ENCODE results near the gene KCNIP3.
"Not testable (repeated sequence)": the region's sequence is repeated elsewhere in the genome, so short reads cannot be mapped to it uniquely, and the experiment has no call there.

Gene KCNIP3

GRCh38 chr2:95374451-95374920 lies 77.3 kb downstream of the KCNIP3 start:
- DNase-seq, result no peak

DNA sequence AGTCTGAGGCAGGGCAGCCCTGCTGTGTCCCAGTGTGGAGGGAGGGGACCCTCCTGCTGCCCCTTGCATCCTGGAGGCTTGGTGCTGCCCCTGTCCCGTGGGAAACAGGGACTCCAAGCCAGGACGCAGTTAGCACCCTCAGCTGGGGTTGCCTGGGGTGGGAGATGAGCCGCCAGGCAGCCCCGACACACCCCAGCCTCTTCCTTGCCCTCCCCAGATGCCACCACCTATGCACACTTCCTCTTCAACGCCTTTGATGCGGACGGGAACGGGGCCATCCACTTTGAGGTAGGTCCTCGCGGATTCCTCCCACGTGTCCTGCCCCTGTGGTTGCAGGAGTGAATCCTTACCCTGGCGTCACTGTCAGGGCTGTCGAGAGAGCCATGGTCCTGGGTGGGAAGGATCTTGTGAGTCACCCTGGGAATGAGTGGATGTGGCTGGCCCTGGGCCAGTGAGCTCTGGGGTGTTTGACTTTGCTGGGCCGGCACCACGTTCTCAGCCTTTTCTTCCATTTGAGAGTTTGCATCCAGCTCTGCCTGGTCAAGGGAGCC lies 77.8 kb downstream of the KCNIP3 start:
- no peak for DNase-seq

- no peak for DNase-seq
Observed at GRCh38 chr2:95375532-95376150, 78.5 kb downstream of the KCNIP3 start.

DNA sequence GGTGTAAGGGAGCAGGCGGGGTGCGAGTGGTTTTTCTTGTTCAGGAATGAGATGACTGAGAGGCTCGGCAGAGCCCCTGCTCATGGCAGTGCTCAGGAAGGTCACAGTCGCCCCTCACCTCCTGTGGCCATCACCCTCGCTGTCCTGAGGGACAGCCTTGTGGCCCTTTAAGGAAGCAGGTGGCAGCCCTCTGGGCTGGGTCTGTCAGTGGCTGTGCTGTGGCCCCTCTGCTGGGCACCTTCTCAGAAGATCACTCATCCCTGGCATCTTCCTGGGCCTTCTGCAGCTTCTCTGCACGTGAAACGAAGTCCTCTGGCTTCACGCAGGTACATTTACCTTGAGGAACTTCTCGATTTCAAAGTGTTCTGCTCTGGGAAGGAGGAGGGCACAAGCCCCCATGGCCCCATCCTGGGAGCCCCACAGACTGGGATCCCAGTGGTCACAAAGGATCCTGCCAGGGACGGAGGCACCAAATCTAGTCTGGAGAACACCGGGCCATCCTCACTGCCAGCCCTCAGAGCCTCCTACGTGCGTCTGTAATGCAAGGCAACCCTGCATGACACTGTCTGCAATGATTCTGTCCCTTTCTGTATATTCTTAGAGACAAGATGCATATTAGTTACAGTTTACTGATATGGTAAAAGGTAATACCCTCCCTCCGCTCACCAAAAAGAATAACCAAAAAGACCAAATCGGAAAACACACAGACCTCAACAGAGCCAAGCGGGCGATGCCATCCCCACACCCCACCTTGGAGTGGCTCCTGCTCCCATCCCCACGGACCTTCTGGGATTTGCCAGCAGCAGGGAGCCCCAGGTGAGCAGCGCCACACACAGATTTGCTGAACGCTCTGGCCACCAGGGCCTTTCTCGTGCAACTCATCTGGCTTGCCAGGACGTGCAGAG lies 79.4 kb downstream of the KCNIP3 start:
- DNase-seq, result no peak

DNA sequence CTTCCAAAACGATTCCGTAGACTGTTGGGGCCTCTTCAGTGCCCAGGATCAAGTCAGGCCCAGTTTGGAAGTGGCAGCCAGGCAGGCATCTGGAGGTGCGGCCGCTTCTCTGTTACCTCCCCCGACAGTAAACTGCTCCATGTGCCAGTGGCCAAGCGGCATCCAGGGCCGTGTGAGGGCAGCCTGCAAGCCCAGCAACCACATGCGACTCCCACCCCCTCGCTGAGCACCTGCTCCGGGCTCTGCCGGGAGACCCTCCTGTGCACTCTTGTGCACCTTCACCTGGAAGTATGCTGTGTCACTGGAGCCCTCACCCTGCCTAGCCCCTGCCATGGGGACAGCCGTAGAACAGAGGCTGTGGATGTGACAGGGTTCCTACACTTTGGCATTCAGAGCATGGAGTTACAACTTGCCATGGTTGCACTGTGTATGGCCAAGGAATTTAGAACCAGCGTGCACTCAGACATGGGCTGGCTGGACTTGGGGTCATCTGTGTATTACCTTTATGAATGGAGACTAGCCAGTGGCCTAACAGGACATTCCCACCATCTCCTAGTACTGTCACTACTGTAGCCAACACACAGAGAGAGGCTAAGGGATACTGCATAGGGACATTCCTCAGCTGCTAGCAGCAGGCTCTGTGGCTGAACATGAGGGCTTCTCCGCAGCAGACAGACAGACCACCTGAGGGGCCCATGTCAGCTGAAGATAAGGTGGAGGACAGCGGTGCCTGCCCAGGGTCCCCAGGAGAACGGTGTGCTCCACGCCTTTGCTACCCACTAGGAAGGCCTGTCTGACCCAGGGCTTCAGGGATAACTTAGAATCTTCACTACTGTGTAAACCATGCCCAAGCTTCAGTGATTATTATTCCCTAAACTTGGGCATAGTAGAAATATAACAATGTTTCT lies 80.3 kb downstream of the KCNIP3 start:
- no peak for DNase-seq

- DNase-seq, result not testable (repeated sequence)
Observed at GRCh38 chr2:95378281-95378680, 81.1 kb downstream of the KCNIP3 start.

DNA sequence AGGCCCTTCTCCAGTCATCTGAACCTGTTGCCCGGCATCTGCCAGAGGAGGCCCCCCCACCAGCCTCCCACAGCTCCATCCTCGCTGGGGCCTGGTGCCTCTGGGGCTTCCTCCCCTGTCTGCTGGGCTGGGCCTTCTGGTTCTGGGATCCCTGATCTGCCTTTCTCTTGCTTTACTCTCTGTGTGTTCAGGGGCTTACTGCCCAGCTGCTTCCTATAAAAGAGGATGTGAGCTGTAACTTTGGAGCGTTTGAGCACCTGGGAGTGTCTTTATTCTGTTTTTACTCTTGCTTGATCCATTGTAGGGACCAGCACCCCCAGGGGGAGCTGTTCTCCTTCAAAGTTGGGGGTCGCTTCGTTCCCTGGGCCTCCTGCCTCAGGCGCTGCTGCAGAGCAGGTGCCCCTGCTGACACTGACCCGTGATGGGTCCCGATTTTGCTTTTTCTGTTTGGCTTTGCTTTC lies 82.3 kb downstream of the KCNIP3 start:
- no peak for DNase-seq

DNA sequence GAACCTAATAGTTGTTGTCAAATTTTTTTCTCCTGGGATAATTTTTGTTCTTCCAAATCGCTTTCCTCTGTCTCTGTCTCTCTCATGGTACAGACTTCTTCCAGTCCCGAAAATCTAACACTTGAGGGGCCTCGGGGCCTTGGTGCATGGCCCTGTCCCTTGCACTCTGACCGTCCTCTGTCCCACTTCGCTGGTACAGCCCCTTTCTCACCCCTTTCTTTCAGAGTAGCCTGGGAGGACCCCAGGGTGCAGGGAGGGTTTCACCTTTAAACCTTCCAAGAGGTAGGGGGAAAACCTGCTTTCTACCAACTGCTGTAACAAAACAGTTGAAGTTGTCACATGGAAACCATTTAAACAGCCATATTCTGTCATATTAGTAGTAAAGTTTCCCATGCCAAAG lies 83.1 kb downstream of the KCNIP3 start:
- DNase-seq, result no peak

GRCh38 chr2:95380731-95381130 lies 83.6 kb downstream of the KCNIP3 start:
- DNase-seq, result no peak

DNA sequence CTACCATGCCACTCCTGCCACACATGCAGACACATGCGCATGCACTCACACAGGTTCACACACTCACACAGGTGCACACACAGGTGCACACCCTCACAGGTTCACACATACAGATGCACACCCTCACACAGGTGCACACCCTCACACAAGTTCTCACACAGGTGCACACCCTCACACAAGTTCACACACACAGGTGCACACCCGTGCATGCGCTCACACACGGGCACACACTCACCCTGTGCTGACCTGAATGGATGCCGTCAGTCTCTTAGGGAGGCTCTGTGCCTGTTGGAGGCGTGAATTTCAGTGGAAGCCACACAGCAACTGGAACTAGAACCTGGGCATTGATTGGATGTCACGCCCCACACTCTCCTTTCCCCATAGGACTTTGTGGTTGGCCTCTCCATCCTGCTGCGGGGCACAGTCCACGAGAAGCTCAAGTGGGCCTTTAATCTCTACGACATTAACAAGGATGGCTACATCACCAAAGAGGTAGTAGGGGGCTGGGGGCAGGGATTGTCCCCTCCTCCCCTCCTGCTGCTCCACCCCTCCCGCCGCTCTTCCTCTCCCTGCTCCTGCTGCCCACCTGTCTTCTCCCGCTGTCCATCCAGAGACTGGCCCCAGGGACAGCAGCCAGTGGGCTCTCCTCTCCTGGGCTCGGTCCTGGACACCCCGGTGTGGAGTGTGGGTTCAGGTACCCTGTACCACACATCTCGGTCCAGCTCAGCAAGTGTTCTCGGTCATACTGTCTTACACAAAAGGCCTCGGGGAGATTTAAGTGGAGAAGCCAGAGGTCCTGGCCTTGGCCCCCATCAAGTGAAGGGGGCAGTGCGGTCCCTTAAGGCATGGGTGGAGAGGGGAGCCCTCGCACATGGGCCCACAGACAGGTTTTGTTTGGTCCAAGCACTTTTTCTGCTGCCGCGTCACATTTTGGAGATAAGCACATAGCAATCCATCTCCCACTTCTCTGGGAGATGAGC lies 84.4 kb downstream of the KCNIP3 start:
- no peak for DNase-seq

DNA sequence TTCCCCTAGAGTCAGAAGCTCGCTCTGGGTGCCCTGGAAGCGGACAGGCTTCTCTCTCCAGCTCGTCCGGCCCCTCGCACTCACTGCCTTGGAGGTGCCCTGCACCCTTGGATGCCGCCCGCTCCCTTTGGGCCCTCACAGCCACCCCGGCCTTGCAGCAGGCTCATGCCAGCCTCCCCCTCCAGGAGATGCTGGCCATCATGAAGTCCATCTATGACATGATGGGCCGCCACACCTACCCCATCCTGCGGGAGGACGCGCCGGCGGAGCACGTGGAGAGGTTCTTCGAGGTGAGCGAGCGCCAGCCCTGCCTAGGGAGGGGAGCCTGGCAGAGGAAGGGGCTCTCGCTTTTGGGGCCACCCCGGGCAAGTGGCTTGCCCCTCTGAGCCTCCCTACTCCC lies 85.0 kb downstream of the KCNIP3 start:
- DNase-seq, result no peak

- DNase-seq, result no peak
Observed at GRCh38 chr2:95382686-95383634, 85.8 kb downstream of the KCNIP3 start.

DNA sequence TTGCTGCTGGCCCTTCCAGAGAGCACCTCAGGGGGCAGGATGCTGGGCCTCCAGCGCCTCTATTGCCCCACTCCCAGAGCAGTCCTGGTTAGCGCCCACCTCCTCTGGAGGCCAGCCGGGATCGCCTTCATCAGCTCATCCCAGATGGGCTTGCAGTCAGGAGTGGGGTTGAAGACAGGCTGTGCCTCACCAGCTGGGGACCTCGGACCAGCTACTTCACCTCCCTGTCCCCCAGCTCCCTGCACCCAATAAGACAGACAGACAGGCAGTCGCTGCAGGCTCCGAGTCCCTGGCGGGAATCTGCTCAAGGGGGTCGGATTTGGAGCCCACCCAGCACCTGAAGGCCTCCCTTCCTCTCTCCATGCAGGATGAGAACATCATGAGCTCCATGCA lies 86.5 kb downstream of the KCNIP3 start:
- DNase-seq, result no peak

- DNase-seq, result no peak
Observed at GRCh38 chr2:95384854-95385569, 87.9 kb downstream of the KCNIP3 start.

GRCh38 chr2:95385570-95385984 lies 88.4 kb downstream of the KCNIP3 start:
- no peak for DNase-seq

DNA sequence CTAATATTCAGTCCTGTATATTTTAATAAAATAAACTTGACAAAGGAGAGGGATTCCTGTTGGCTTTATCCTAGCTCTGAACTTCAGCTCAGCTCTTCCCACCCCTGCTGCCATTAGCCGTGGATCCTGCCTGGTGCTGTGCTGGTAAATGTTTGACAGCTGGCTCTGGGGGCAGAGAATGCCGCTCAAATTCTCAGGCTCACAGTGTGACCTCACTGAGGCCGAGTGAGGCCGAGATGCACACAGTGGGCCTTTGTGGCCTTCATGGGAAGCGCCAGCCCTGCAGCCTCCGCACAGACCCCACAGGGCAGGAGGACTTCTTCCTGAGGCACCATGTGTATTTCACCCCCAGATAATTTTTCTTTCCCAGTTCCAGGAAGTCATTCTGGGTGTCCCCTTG lies 88.9 kb downstream of the KCNIP3 start:
- DNase-seq, result no peak

GRCh38 chr2:95387358-95387757 lies 90.2 kb downstream of the KCNIP3 start:
- DNase-seq, result no peak

DNA sequence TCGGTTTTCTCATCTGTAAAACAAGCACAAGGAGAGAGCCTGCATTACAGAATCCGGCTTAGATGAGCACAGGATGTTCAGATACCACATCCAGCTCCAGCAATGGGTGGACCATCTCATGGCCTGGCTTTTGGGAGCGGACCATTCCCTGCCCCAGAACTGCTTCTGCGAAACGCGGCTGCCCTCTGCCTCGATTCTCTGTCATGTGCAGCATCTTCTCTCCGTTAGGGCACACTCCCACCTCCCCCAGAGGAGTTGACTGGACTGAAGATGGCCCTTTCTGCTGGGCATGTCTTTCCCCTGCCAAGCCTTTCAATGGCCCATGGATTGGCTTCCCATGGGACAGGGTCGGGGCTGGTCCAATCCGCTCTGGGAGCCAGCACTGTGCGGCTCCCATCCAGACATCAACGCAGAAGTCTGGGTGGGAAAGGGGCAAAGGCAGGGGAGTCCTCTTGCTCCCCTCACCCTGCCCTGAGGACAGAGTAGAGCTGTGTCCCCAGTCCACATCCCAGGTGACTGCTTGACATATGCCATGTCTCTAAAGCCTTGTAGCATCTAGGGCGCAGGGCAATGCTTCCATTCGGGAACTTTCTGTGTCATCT lies 91.0 kb downstream of the KCNIP3 start:
- no peak for DNase-seq

DNA sequence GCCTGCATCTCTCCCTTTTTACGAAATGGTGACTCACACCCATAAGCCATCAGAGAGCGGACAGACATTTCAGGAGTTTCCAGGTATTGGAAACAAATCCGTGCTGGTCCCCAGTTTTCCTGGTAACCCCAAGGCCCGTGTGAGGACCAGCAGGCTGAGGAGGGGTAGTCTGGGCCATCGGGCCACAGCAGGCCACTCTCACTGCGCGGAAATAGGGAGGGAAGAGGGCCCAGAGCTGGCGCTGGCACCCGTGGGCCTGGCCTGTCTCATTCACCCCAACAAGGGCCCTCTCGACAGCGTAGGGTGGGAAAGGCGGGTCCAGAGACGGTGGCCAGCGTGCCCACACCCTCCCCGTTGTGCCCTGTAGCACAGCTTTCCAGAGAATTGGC lies 91.7 kb downstream of the KCNIP3 start:
- no peak for DNase-seq
